ENCODE measurements around the gene GMPR. TPM values are rescaled to one million over a fixed set of nuclear protein-coding genes. Genes with fewer than 3 reads are reported as not detected.
A peak's percentile ranks its signal among the peaks of the same experiment; 100 is the strongest.

The GMPR gene
- total RNA-seq, 3 donors from 2014 or later: 2.0 to 9.2 (median 3.9) TPM

DNA sequence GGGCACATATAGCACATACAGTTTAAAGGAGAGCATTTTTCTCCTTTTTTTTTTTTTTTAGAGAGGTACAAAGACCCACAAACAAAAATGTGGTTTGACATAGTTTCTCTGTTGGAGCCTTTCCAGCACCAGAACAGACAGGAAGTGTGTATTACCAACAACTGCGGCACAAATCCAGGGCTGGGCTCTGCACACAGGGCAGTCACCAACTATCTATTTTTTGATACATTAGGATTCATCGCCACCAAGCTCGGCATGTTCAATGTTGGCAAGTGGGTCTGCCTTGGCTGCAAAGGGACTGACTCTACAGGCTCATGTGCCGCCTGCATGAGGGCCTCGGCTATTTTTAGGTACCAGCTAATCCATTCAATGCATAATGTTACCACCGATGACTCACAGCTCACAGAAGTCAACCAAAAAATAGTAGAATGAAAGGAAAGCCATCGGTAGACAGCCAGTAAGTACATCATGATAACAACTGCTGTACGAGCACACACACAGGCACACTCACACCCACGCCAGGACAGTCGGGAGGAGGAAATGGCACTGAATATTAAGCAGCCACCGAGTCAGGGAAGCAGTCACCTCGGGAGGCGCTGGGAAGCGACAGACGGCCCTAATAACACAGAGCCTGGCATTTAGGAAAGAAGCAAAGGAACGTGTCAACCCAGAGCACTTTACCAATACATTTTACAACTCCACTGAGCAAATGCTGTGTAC lies 81.6 kb downstream of the GMPR start:
- TF ChIP-seq, protein P1, sequence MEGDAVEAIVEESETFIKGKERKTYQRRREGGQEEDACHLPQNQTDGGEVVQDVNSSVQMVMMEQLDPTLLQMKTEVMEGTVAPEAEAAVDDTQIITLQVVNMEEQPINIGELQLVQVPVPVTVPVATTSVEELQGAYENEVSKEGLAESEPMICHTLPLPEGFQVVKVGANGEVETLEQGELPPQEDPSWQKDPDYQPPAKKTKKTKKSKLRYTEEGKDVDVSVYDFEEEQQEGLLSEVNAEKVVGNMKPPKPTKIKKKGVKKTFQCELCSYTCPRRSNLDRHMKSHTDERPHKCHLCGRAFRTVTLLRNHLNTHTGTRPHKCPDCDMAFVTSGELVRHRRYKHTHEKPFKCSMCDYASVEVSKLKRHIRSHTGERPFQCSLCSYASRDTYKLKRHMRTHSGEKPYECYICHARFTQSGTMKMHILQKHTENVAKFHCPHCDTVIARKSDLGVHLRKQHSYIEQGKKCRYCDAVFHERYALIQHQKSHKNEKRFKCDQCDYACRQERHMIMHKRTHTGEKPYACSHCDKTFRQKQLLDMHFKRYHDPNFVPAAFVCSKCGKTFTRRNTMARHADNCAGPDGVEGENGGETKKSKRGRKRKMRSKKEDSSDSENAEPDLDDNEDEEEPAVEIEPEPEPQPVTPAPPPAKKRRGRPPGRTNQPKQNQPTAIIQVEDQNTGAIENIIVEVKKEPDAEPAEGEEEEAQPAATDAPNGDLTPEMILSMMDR (IDR thresholded peaks at IDR 0.05): no peak
- no peaks in the 10 kb centered on the region for H3K9me3 ChIP-seq
- ATAC-seq: peak; percentile 69
- peak in 2 of 3 donors; percentile 38 to 47 for DNase-seq
- H3K4me3 ChIP-seq: no peak overlapping the region
- intact Hi-C loops (cut with DNase I, micrococcal nuclease): no loop called here
- peaks cover 11% of the 10 kb centered on the region for H3K4me1 ChIP-seq (ENCODE audit: low read depth)
- H3K36me3 ChIP-seq (ENCODE audit: low read depth): no peaks in the 10 kb centered on the region

DNA sequence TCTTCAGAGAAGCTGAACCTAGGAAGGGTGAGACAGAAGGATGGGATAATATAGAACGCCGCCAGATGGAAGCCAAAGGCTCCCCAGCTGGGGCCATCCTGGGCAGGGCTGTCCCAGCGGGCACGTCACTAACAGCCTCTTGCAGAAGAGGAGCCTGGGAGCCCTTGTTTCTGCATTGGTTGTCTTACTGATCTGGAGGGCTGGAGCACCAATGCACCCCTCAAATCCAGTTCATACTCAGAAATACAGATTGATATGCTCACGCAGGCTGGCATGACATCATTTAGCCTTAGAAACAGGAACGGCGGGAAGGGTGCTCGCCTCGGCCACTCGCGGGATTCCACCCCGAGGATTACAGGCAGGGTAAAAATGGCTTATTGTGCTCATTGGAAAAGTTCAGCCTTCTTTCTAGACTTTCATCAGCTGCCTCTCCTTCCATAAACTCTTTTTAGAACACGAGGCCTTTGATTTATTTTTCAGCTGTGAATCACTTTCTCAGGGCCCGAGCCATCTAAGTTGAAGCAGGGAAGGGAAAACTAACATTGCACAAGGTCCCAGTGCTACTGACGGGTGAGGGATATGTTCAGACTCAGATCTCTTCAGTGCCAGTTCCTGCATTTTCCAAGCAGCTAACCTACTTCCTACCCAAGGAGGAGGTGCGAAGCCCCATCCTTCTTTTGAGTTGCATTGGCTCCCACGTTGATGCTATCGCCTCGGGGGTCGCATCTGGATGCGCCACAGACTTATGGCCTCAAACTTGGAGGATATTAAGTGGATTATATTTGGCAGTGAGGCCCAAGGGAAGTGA lies 82.3 kb downstream of the GMPR start:
- TF ChIP-seq, protein P1 (IDR thresholded peaks at IDR 0.05): no peak
- DNase-seq: no peak

DNA sequence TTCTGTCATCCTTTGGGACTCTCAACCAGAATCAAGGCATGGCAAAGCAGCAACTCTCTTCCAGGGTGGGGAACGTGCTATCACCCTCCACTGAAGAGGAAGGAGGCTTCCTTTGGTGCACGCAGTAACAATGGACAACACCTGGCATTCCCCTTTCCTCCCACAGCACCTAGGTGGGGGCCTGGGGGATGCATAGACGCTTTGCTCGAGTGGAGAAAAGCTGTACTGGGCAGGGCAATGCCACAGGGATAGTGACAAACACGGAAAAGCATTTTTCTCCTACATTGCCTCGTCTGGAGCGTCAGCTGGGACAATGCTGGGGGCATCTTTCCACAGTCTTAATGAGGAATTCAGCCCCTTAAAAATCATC lies 82.9 kb downstream of the GMPR start:
- intact Hi-C loops (cut with DNase I, micrococcal nuclease): no loop called here
- Histone ChIP-seq H3K4me3 (no peak overlapping the region), H3K36me3 (ENCODE audit: low read depth) (no peaks in the 10 kb centered on the region), H3K9me3 (no peaks in the 10 kb centered on the region), H3K4me1 (ENCODE audit: low read depth) (peaks cover 11% of the 10 kb centered on the region)
- ATAC-seq: no peak
- TF ChIP-seq, protein P1 (IDR thresholded peaks at IDR 0.05): no peak
- no peak for DNase-seq

More for the DNA sequence above, 82.3 kb downstream of the GMPR start:
- no peaks in the 10 kb centered on the region for H3K36me3 ChIP-seq (ENCODE audit: low read depth)
- ATAC-seq: no peak
- peaks cover 11% of the 10 kb centered on the region for H3K4me1 ChIP-seq (ENCODE audit: low read depth)
- H3K4me3 ChIP-seq: no peak overlapping the region
- no peaks in the 10 kb centered on the region for H3K9me3 ChIP-seq
- intact Hi-C loops (cut with DNase I, micrococcal nuclease): no loop called here

DNA sequence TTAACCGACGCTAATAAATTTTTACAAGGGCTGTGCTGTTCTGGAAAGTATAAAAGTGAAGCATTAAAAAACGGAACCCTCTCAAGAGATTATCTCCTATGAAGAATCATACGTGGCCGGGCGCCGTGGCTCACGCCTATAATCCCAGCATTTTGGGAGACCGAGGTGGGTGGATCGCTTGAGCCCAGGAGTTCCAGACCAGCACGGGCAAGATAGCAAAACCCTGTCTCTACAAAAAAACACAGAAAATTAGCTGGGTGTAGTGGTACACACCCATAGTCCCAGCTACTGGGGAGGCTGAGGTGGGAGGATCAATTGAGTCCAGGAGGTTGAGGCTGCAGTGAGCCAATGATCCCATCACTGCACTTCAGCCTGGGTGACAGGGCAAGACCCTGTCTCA lies 83.4 kb downstream of the GMPR start:
- intact Hi-C loops (cut with DNase I, micrococcal nuclease): no loop called here
- DNase-seq (no peak), ATAC-seq (no peak)
- H3K36me3 ChIP-seq (ENCODE audit: low read depth): no peaks in the 10 kb centered on the region
- TF ChIP-seq, protein P1 (IDR thresholded peaks at IDR 0.05): no peak
- H3K9me3 ChIP-seq: no peaks in the 10 kb centered on the region
- H3K4me3 ChIP-seq: no peak overlapping the region
- peaks cover 11% of the 10 kb centered on the region for H3K4me1 ChIP-seq (ENCODE audit: low read depth)

DNA sequence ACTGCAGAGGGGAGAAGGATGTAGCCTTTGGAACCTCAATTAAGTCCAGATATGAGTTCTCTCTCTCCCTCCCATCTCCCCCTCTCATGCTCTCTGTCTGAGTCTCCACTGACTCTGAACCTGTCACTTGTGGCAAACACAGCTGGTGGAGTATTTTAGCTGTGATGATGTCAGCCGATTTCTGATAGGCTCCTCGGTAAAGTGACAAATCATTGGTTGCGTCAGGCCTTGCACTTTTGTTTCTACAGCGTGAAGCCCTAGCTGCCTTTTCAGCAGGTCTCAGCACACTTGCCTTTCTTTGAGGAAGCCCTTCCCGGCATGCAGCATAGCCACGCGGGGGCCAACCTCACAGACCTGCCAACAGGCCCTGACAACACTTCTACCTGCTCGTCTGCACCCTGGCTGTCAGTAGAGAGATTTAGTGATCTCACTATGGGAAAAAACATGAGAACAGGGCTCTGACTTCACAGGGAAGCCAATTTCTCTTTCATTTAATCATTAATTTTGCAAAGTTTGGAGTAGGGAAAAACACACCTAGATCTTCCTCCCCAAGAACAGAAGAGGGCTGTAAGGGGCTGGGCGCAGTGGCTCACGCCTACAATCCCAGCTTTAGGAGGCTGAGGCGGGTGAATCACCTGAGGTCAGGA lies 84.4 kb downstream of the GMPR start:
- DNase-seq (peak; percentile 58 to 75 (median 61)), ATAC-seq (peak; percentile 72)
- Histone ChIP-seq H3K36me3 (ENCODE audit: low read depth) (no peaks in the 10 kb centered on the region), H3K9me3 (no peaks in the 10 kb centered on the region), H3K4me3 (no peak overlapping the region), H3K4me1 (ENCODE audit: low read depth) (peaks cover 11% of the 10 kb centered on the region)
- TF ChIP-seq, protein P1 (IDR thresholded peaks at IDR 0.05): no peak
- intact Hi-C loops (cut with DNase I, micrococcal nuclease): no loop called here
